Fibroblast of villous mesenchyme (primary cell): ENCODE results near the gene PPP2R2B. TPM values are rescaled to one million over a fixed set of nuclear protein-coding genes. Genes with fewer than 3 reads are reported as not detected.

Source experiments
- DNase-seq: peaks from one replicate; pipeline ENCODE4 v3.0.0-alpha.2; 2010; ENCODE audit warnings: low read depth
- H3K4me3 ChIP-seq: 2 replicates; pipeline ENCODE4 v1.5.1; 2011; ENCODE audit warnings: low read depth, mild to moderate bottlenecking, low read length
- CTCF ChIP-seq: IDR thresholded peaks from 2 replicates; pipeline ENCODE4 v1.5.1; 2012; ENCODE audit warnings: low read depth, mild to moderate bottlenecking, low read length; ENCODE audit not compliant: insufficient read depth
- total RNA-seq: library from RNA; depleted of rRNA; stranded (reverse); fragments of >200 nt; gene quantifications from 2 replicates; pipeline ENCODE4 v1.2.3, GENCODE V29; 2012

Gene PPP2R2B
- total RNA-seq, 1 donor: 2.2 TPM

DNA sequence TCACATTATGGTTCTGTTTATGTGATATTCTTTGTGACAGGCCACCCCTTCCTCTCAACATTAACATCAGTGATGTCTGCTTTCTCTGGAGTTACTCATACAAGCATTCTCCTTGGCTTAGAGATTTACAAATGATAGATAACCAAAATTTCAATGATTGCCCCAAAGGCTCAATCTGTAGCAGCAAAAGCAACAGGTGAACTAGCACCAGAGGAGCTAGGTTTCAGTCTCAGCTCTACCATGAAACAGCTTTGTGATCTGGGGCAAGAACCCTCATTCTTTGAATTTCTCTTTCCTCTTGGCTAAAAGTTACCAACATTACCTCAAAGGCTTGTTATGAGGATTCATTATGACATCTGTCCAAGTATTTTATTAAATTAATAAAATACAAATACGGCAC is 120.5 kb downstream of the PPP2R2B start:
- no peak for DNase-seq
- no peak for TF ChIP-seq CTCF

GRCh38 chr5:146756546-146756945 is 122.0 kb downstream of the PPP2R2B start:
- TF ChIP-seq CTCF: no peak
- H3K4me3 ChIP-seq: no peak overlapping the region
- no peak for DNase-seq

More for the DNA sequence above, 120.5 kb downstream of the PPP2R2B start:
- H3K4me3 ChIP-seq: no peak overlapping the region

DNA sequence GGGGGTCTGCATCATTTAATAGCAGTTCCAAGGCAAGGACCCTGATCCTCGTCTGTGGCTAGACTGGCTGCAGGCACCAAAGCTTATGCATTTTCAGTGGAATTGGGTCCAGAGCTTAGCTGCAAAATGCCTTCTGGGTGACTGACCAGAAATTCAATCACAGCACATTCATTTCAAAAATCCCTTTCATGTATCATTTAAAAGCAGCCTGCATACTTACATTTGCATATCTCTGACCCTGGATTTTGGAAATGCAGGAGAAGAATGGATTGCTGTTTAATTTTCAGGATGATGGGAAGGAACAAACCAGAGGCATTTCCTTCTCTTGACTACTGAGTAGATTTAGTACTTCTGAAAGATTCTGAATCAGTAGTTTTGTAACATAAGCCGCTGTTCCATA is 122.8 kb downstream of the PPP2R2B start:
- no peak for DNase-seq
- no peak overlapping the region for H3K4me3 ChIP-seq
- TF ChIP-seq CTCF: no peak

GRCh38 chr5:146754621-146755020 is 123.9 kb downstream of the PPP2R2B start:
- no peak overlapping the region for H3K4me3 ChIP-seq
- TF ChIP-seq CTCF: no peak
- no peak for DNase-seq

DNA sequence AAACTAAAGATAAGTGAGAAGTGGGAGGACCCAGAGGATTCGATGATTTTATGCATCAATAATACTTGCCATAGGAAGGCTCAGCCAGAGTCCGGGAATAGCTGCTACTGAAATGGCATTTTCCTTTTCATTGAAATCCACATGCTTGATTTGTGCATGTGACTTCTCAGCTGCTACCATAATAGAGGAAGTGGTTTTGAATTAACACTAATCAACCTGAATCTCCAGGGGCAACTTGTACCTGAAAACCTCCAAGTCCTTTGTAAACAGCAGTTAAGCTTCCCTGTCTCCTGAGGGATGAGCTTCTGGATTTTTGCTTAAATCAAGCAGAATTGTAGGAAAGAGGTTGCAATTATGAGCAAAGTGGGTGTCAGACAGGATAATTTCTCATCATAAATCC is 124.9 kb downstream of the PPP2R2B start:
- DNase-seq: no peak
- TF ChIP-seq CTCF: no peak
- no peak overlapping the region for H3K4me3 ChIP-seq

GRCh38 chr5:146751781-146752401 is 126.7 kb downstream of the PPP2R2B start:
- no peak for DNase-seq

More at GRCh38 chr5:146751781-146752401, 126.7 kb downstream of the PPP2R2B start:
- H3K4me3 ChIP-seq: no peak overlapping the region
- TF ChIP-seq CTCF: no peak
